Panc1 (cell line): Measurements from ENCODE around the gene CACNA1B. TPM values are rescaled to one million over a fixed set of nuclear protein-coding genes. Genes with fewer than 3 reads are reported as not detected.

Experiments
- ATAC-seq: fragments of 200-7000 bp; cut with Tn5 transposase; 2 replicates; pipeline ENCODE4 v1.9.1; 2020; ENCODE audit warnings: mild to moderate bottlenecking, moderate library complexity
- BruUV-seq: library from RNA; stranded (reverse); fragments of 400-500 nt; replicated peaks from 2 replicates; lab custom pipeline; 2021; lab: Mats Ljungman, UMichigan
- CTCF ChIA-PET: fragments of 300-600 bp; sonication (Branson Sonifier 250); formaldehyde crosslinking; loops from one replicate; lab custom pipeline; 2022; ENCODE audit warnings: antibody characterized with exemption; lab: Charles Lee
- POLR2A ChIA-PET: fragments of 300-600 bp; sonication (Branson Sonifier 250); formaldehyde crosslinking; loops from one replicate; lab custom pipeline; 2022; ENCODE audit warnings: antibody characterized with exemption; lab: Charles Lee
- DNase-seq: peaks from one replicate; pipeline ENCODE4 v3.0.0-alpha.2; 2010; ENCODE audit warnings: low read depth, low spot score
- H3K27ac ChIP-seq: 2 replicates; pipeline ENCODE4 v1.5.1; 2011; ENCODE audit warnings: mild to moderate bottlenecking, low read length, inconsistent platforms
- H3K27me3 ChIP-seq: fragments of 200-500 bp; sonication (Bioruptor generic); 2 replicates; pipeline ENCODE4 v1.6.0; 2014; ENCODE audit warnings: low read length, inconsistent platforms; ENCODE audit not compliant: control insufficient read depth, insufficient read depth
- H3K36me3 ChIP-seq: fragments of 200-500 bp; sonication (Bioruptor generic); 2 replicates; pipeline ENCODE4 v1.5.1; 2014; ENCODE audit warnings: inconsistent platforms, mild to moderate bottlenecking, low read length, moderate library complexity; ENCODE audit not compliant: control insufficient read depth, insufficient read depth
- H3K4me1 ChIP-seq: 2 replicates; pipeline ENCODE4 v1.5.1; 2011; ENCODE audit warnings: inconsistent platforms, mild to moderate bottlenecking, low read length, moderate library complexity; ENCODE audit not compliant: control insufficient read depth, insufficient read depth
- H3K4me3 ChIP-seq, 2 experiments: 2 replicates each; pipeline ENCODE4 v1.5.1; 2011 to 2012; ENCODE audit warnings: low read depth in 2 of 2, low read length in 2 of 2, mild to moderate bottlenecking in 2 of 2, inconsistent platforms in 1 of 2, moderate library complexity in 1 of 2
- H3K9me3 ChIP-seq: fragments of 200-500 bp; sonication (Bioruptor generic); 2 replicates; pipeline ENCODE4 v1.5.1; 2014; ENCODE audit warnings: low read depth, mild to moderate bottlenecking, inconsistent platforms, low read length, moderate library complexity; ENCODE audit not compliant: control insufficient read depth, insufficient read depth
- CTCF ChIP-seq: fragments of 450-650 bp; IDR thresholded peaks from 2 replicates; pipeline ENCODE4 v1.5.1; 2017; ENCODE audit warnings: mild to moderate bottlenecking
- POLR2AphosphoS5 ChIP-seq: IDR thresholded peaks from 2 replicates; pipeline ENCODE4 v1.6.1; 2012; ENCODE audit warnings: mild to moderate bottlenecking, low read depth, low read length, moderate library complexity
- SIN3A ChIP-seq: IDR thresholded peaks from 2 replicates; pipeline ENCODE4 v1.6.1; 2012; ENCODE audit warnings: low read depth, mild to moderate bottlenecking, low read length, moderate library complexity, borderline replicate concordance; ENCODE audit not compliant: insufficient read depth
- TCF7L2 ChIP-seq: IDR thresholded peaks from 2 replicates; pipeline ENCODE4 v1.6.1; 2011; ENCODE audit warnings: mild to moderate bottlenecking, low read depth, low read length, inconsistent platforms
- in situ Hi-C: cut with HindIII; loops from 2 replicates; pipeline ENCODE4 v1.10.0; 2016; ENCODE audit warnings: low sequenced_read_pairs, low pct_unique_long_range_greater_than_20kb
- intact Hi-C: fragments of 100-400 bp; cut with micrococcal nuclease; formaldehyde crosslinking; loops from one replicate; pipeline ENCODE4 v1.10.0; 2022; ENCODE audit not compliant: unreplicated experiment
- total RNA-seq: library from RNA; stranded (reverse); gene quantifications from one replicate; pipeline ENCODE4 v1.2.1, GENCODE V29; 2021; ENCODE audit not compliant: unreplicated experiment
- TF ChIP-seq, protein P1 (sequence below), 2 experiments: IDR thresholded peaks; 2 replicates each; pipeline ENCODE4 v1.6.1; 2011 to 2012; ENCODE audit warnings: low read depth in 2 of 2, control low read depth in 1 of 2, low read length in 1 of 2, mild to moderate bottlenecking in 1 of 2, moderate library complexity in 1 of 2; ENCODE audit not compliant: insufficient read depth in 1 of 2

The CACNA1B gene
- total RNA-seq, 1 experiment from 2014 or later: 0.49 TPM

DNA sequence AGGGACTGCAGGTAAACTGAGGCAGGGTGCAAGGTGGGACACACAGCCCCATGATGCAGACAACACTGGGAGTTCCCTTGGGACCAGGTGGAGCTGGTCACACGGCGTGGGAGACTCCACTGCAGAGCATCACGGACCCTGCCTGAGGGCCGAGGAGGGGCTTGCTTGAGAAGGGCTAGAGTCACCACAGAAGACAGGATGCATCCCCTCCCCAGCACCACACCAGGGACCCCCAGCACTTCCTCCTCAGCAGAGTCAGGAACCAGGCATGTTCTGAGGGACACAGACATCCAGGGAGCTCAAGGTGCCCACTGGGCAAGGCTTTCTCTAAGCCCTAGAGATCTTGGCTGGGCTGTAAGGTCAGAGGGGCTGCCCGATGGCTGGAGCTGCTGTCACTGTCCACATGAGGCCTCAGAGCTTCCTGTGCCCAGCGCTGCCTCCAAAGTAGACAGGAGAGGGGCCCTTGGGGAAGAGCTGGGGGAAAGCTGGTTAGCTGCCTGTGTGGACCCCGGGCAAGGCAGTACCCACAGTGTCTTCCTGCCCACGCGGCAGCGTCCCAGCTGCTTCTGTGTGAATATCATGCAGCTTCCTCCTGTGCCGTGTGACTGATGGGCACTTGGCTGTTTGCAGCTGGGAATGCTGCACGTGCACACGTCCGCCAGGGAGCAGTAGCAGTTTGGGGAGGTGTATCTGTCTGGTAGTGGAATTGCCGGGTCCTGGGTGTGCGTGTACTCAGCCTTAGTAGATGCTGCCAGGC, 176.6 kb downstream of the CACNA1B start:
- H3K27ac ChIP-seq: no peak overlapping the region
- ATAC-seq (peak; percentile 35; the same call in 1 of the 2 replicates), DNase-seq (no peak)
- no peaks in the 10 kb centered on the region for H3K9me3 ChIP-seq
- no peaks in the 10 kb centered on the region for H3K36me3 ChIP-seq
- in situ Hi-C loops: no loop called here
- CTCF ChIA-PET: no interaction called here
- TF ChIP-seq, protein P1, sequence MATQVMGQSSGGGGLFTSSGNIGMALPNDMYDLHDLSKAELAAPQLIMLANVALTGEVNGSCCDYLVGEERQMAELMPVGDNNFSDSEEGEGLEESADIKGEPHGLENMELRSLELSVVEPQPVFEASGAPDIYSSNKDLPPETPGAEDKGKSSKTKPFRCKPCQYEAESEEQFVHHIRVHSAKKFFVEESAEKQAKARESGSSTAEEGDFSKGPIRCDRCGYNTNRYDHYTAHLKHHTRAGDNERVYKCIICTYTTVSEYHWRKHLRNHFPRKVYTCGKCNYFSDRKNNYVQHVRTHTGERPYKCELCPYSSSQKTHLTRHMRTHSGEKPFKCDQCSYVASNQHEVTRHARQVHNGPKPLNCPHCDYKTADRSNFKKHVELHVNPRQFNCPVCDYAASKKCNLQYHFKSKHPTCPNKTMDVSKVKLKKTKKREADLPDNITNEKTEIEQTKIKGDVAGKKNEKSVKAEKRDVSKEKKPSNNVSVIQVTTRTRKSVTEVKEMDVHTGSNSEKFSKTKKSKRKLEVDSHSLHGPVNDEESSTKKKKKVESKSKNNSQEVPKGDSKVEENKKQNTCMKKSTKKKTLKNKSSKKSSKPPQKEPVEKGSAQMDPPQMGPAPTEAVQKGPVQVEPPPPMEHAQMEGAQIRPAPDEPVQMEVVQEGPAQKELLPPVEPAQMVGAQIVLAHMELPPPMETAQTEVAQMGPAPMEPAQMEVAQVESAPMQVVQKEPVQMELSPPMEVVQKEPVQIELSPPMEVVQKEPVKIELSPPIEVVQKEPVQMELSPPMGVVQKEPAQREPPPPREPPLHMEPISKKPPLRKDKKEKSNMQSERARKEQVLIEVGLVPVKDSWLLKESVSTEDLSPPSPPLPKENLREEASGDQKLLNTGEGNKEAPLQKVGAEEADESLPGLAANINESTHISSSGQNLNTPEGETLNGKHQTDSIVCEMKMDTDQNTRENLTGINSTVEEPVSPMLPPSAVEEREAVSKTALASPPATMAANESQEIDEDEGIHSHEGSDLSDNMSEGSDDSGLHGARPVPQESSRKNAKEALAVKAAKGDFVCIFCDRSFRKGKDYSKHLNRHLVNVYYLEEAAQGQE (IDR thresholded peaks at IDR 0.05; ENCODE audit: insufficient read depth in 1 of 2, low read depth in 2 of 2, low read length in 1 of 2): no peak
- TF ChIP-seq POLR2AphosphoS5 (no peak), SIN3A (no peak), TCF7L2 (no peak), CTCF (no peak)
- POLR2A ChIA-PET: no interaction called here
- no peaks in the 10 kb centered on the region for H3K27me3 ChIP-seq
- intact Hi-C loops: no loop called here
- no peaks in the 10 kb centered on the region for H3K4me1 ChIP-seq
- BruUV-seq: no TSS peak
- no peak overlapping the region for H3K4me3 ChIP-seq

- Histone ChIP-seq H3K4me1 (no peaks in the 10 kb centered on the region), H3K9me3 (no peaks in the 10 kb centered on the region), H3K36me3 (no peaks in the 10 kb centered on the region), H3K27me3 (no peaks in the 10 kb centered on the region), H3K27ac (no peak overlapping the region), H3K4me3 (no peak overlapping the region)
- in situ Hi-C loops (no loop called here), intact Hi-C loops (no loop called here)
- no TSS peak for BruUV-seq
- POLR2A ChIA-PET: no interaction called here
- DNase-seq (no peak), ATAC-seq (no peak)
- TF ChIP-seq TCF7L2 (no peak), CTCF (no peak), SIN3A (no peak), POLR2AphosphoS5 (no peak)
- TF ChIP-seq, protein P1 (IDR thresholded peaks at IDR 0.05; ENCODE audit: insufficient read depth in 1 of 2, low read depth in 2 of 2, low read length in 1 of 2): no peak
- CTCF ChIA-PET: no interaction called here
These were observed 180.1 kb downstream of the CACNA1B start for GRCh38 chr9:138057726-138058125.
